Right atrium auricular region (tissue), 2 donors: ENCODE data around the gene SRI. TPM values are rescaled to one million over a fixed set of nuclear protein-coding genes. Genes with fewer than 3 reads are reported as not detected.

Source experiments
- DNase-seq: peaks from one replicate; pipeline ENCODE4 v3.0.0-alpha.2; 2019; ENCODE audit warnings: low spot score
- H3K27ac ChIP-seq, 2 donors: fragments of 200-600 bp; sonication (generic); 1 replicate in 1 of 2; 2 replicates in 1 of 2; pipeline ENCODE4 v1.5.1; 2016 to 2019
- H3K27me3 ChIP-seq, 2 donors: fragments of 200-600 bp; sonication (generic); one replicate each; pipeline versions ENCODE4 v1.5.1 to v1.6.0; 2017 to 2019
- H3K36me3 ChIP-seq: fragments of 200-600 bp; sonication (generic); one replicate; pipeline ENCODE4 v1.5.1; 2016
- H3K4me1 ChIP-seq, 2 donors: fragments of 200-600 bp; sonication (generic); one replicate each; pipeline versions ENCODE4 v1.5.1 to v1.6.0; 2017 to 2019
- H3K4me3 ChIP-seq, 2 donors: fragments of 200-600 bp; sonication (generic); 1 replicate in 1 of 2; 2 replicates in 1 of 2; pipeline ENCODE4 v1.5.1; 2017 to 2019; ENCODE audit warnings: mild to moderate bottlenecking in 1 of 2, moderate library complexity in 1 of 2
- H3K9me3 ChIP-seq, 2 donors: fragments of 200-600 bp; sonication (generic); one replicate each; pipeline ENCODE4 v1.5.1; 2019
- total RNA-seq, 2 donors: library from RNA; depleted of rRNA; stranded (reverse); fragments of >200 nt; gene quantifications; one replicate each; pipeline ENCODE4 v1.1.0, GENCODE V29; 2016
- TF ChIP-seq, protein P1 (sequence below), 2 donors: fragments of 200-600 bp; sonication (generic); IDR thresholded peaks; one replicate each; pipeline ENCODE4 v1.5.1; 2019; ENCODE audit warnings: antibody characterized with exemption in 2 of 2

Gene SRI
- total RNA-seq, 2 donors from 2014 or later, result 42.5 to 63.4 TPM

DNA sequence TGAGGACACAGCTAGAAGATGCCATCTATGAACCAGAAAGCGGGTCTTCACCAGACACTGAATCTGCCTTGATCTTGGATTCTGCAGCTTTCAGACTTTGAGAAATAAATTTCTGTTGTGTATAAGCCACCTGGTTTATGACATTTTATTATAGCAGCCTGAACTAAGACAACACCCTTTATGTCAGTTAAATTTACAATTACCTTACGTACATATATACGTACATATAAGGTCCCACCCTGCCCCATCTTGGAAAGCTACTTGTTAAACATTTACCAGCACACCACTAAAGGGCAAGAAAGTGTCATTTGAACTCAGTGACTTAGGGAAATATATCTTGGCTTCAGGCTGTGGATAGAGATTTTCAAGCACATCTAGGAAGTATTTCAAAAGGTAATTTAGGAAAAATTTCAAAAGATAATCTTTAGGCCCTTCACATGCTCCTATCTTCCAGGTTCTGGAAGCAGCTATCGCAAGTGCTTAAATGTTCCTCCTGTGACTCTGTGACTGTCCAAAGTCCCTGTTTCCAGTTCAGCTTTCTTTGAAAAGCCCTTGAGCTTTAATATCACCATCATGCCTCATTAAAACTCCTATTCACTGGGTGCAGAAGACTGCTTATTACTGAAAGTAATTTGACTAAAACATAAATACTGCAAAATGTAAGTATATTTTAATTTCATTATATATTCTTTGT lies 9.6 kb upstream of the SRI start:
- no peak for DNase-seq
- no peaks in the 10 kb centered on the region for H3K4me1 ChIP-seq
- no peaks in the 10 kb centered on the region for H3K9me3 ChIP-seq
- H3K27me3 ChIP-seq, result no peaks in the 10 kb centered on the region
- no peaks in the 10 kb centered on the region for H3K36me3 ChIP-seq
- TF ChIP-seq, protein P1, sequence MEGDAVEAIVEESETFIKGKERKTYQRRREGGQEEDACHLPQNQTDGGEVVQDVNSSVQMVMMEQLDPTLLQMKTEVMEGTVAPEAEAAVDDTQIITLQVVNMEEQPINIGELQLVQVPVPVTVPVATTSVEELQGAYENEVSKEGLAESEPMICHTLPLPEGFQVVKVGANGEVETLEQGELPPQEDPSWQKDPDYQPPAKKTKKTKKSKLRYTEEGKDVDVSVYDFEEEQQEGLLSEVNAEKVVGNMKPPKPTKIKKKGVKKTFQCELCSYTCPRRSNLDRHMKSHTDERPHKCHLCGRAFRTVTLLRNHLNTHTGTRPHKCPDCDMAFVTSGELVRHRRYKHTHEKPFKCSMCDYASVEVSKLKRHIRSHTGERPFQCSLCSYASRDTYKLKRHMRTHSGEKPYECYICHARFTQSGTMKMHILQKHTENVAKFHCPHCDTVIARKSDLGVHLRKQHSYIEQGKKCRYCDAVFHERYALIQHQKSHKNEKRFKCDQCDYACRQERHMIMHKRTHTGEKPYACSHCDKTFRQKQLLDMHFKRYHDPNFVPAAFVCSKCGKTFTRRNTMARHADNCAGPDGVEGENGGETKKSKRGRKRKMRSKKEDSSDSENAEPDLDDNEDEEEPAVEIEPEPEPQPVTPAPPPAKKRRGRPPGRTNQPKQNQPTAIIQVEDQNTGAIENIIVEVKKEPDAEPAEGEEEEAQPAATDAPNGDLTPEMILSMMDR (IDR thresholded peaks at IDR 0.05), result no peak
- no peak overlapping the region for H3K27ac ChIP-seq
- H3K4me3 ChIP-seq, result no peak overlapping the region

DNA sequence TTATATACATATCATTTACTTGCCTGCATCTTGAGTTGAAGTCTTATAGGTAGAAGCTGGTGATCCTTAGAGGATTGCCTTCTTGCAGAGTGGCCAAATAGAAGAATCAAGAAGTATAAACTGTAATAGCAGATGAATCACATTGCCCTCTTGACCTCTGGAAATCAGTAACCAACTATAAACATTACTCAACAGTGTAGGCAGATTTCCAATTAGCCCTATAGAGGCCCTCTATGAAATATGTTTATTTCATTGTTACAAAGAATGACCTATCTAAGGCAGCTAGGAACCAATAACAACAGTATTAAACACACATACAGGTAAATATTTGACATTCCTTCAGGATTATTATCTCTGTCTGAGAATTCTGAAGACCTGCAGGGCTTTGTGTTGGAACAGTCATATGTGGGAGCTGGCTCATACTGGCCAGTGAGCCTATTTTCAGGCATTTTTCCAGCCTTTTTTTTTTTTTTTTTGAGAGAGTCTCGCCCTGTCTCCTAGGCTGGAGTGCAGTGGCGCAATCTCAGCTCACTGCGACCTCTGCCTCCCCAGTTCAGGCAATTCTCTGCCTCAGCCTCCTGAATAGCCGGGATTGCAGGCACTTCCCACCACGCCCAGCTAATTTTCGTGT lies 7.2 kb upstream of the SRI start:
- DNase-seq, result no peak
- TF ChIP-seq, protein P1 (IDR thresholded peaks at IDR 0.05), result no peak
- Histone ChIP-seq H3K4me3 (no peak overlapping the region), H3K4me1 (no peaks in the 10 kb centered on the region), H3K36me3 (no peaks in the 10 kb centered on the region), H3K27ac (no peak overlapping the region), H3K27me3 (no peaks in the 10 kb centered on the region), H3K9me3 (no peaks in the 10 kb centered on the region)

DNA sequence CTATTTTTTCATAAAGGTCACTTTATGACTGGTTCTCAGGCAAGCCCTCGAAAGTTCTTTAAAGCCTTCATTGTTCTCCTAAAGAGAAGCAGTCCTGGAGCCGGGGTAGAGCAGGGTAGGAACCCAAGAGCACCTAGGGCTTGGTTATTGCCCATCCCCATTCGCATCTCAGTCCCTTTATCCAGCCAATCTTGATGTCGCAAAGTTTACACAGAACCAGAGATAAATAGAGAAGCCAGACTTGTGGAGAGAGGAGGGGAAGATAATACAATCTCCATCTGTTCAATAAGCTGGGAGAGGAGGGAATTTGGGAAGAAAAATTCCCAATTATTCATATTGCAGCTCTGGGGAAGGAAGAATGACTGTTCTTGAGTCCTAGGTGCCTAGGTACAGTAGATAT lies 6.4 kb upstream of the SRI start:
- no peaks in the 10 kb centered on the region for H3K27me3 ChIP-seq
- no peaks in the 10 kb centered on the region for H3K9me3 ChIP-seq
- DNase-seq, result no peak
- peaks cover 0 to 2% of the 10 kb centered on the region in 2 donors for H3K4me1 ChIP-seq
- no peak overlapping the region for H3K27ac ChIP-seq
- no peaks in the 10 kb centered on the region for H3K36me3 ChIP-seq
- H3K4me3 ChIP-seq, result no peak overlapping the region
- TF ChIP-seq, protein P1 (IDR thresholded peaks at IDR 0.05), result no peak

DNA sequence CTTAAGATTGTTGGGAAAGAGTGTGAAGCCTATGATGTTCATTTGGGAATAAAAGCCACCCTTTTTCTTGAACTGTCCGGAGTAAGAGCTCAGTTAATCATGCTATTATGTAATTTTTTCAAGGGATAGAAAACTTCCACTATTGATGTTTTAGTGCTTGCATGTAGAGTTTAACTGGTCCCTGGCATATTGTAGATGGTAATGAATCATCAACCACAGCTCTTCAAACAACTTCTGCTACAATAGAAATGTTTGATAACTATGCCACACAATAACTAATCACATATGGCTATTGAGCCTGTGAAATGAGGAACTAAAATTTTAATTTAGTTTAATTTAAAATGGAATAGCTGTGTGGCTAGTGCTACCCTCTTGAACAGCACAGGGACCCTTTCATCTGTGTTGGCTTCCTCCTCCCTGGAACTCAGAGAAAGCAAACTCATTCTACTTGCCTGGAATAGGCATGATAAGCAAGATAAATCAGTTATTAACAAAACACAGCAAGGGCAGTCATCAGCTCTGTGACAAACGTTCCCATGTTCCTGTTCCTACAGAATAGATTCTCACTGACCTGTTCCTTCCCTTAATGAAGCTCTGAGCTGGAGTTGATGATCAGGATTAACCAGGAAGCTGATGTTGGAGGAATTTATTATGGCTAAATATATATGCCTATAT lies 4.9 kb upstream of the SRI start:
- Histone ChIP-seq H3K27me3 (no peaks in the 10 kb centered on the region), H3K4me3 (no peak overlapping the region), H3K9me3 (no peaks in the 10 kb centered on the region), H3K36me3 (no peaks in the 10 kb centered on the region), H3K27ac (no peak overlapping the region), H3K4me1 (peaks cover 0 to 9% of the 10 kb centered on the region in 2 donors)
- no peak for DNase-seq
- TF ChIP-seq, protein P1 (IDR thresholded peaks at IDR 0.05), result no peak

DNA sequence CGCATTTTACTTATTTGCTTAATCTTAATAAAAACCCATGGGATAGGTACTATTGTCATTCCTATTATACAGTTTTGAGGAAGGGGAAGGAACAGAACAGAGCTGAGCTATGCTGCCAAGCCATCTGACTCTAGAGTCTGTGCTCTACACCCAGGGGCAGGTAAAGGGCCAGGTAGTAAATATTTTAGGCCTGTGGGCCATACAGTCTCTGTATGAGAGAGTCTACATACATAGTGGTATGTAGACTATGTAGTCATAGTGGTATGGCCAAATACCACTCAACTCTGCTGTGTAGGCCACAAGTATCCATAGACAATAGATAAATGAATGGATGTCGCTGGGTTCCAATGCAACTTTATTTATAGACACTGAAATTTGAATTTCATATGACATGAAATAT lies 3.4 kb upstream of the SRI start:
- Histone ChIP-seq H3K36me3 (no peaks in the 10 kb centered on the region), H3K27me3 (no peaks in the 10 kb centered on the region), H3K9me3 (no peaks in the 10 kb centered on the region), H3K4me1 (peaks cover 0 to 13% of the 10 kb centered on the region in 2 donors), H3K4me3 (no peak overlapping the region), H3K27ac (no peak overlapping the region)
- DNase-seq, result no peak
- TF ChIP-seq, protein P1 (IDR thresholded peaks at IDR 0.05), result no peak
